Retinal pigment epithelial cell (primary cell): Measurements from ENCODE around the gene JAZF1.

ENCODE experiments used
- DNase-seq: peaks from one replicate; pipeline ENCODE4 v3.0.0-alpha.2; 2010; ENCODE audit warnings: low read depth
- H3K4me3 ChIP-seq: 2 replicates; pipeline ENCODE4 v1.5.1; 2011; ENCODE audit warnings: mild to moderate bottlenecking, low read length, control low read depth, moderate library complexity
- CTCF ChIP-seq: conservative IDR thresholded peaks from 2 replicates; pipeline ENCODE4 v1.5.1; 2011; ENCODE audit warnings: low read depth, low read length, control low read depth, inconsistent platforms

Gene JAZF1

DNA sequence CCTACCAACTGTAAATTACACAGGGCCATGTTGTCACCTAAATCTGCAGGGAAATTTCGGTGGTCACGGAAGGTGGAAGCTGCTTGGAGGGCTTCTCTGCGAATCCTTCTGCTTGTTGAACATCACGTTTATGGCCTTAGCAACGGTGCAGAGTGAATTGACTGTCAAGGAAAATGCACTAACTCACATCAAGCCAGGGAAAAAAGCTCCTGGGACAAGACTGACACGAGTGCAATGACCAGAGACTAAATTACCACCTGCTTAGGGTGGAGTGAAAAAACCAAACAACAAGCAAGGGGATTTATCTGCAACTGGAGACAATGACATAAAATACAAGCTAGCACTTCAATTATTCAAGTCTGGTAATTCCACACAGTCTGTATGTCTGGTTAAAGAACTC lies 211.2 kb downstream of the JAZF1 start:
- no peak for DNase-seq
- no peak for TF ChIP-seq CTCF
- H3K4me3 ChIP-seq, result no peak overlapping the region

GRCh38 chr7:27967639-27968038 lies 213.0 kb downstream of the JAZF1 start:
- H3K4me3 ChIP-seq, result no peak overlapping the region
- DNase-seq, result no peak
- TF ChIP-seq CTCF, result no peak

DNA sequence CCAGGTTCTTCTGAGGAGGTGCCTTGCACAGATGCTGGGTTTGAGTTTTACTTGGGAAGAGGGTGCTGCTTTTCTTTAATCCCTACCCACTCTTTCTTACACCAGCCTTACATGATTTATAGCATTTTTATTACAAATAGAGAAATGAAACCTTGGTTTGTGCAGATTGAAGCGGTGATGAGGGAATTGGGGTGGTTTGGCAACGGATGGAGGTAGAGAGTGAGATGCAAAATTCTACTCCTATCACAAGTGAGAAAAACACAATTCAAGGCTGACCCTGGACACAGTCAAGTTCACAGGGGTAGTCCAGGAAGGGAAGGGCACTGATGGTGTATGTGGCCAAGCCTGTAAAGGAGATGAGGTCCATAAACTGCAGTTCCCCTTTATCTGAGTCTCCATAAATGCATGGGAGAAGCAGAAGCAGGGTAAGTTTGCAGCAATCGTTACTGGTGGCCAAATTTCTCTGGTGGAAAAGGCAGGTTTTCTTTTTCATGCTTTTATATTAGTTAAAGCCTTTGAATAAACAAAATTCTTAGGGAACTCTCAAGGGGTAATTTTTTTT lies 214.3 kb downstream of the JAZF1 start:
- H3K4me3 ChIP-seq, result no peak overlapping the region
- no peak for DNase-seq
- TF ChIP-seq CTCF, result no peak

DNA sequence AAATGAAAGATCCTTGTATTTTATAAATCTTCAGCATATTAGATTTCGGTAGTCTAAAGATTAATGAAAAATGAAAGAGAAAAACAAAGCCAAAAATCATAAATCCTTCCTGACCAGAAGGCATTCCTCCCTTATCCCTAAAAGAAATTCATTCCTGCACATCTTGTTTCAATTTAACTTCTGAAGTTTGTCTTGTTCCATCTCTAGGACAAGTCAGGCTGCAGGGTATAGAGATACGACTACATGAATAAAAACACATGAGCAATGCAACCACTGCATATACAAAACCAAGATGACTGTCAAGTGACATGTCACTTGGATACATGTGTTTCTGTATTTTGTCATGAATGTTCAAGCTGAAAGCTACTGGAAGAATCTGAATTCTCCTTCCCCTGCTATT lies 214.9 kb downstream of the JAZF1 start:
- TF ChIP-seq CTCF, result no peak
- no peak for DNase-seq
- H3K4me3 ChIP-seq, result no peak overlapping the region

GRCh38 chr7:27964820-27965219 lies 215.8 kb downstream of the JAZF1 start:
- TF ChIP-seq CTCF, result no peak
- DNase-seq, result no peak
- no peak overlapping the region for H3K4me3 ChIP-seq

- no peak for TF ChIP-seq CTCF
- no peak overlapping the region for H3K4me3 ChIP-seq
- no peak for DNase-seq
These were observed 217.5 kb downstream of the JAZF1 start for GRCh38 chr7:27963056-27963455.

GRCh38 chr7:27962273-27962672 lies 218.3 kb downstream of the JAZF1 start:
- no peak overlapping the region for H3K4me3 ChIP-seq
- TF ChIP-seq CTCF, result no peak
- DNase-seq, result no peak
